HepG2 (cell line): ENCODE measurements around the gene PHYH. TPM values are rescaled to one million over a fixed set of nuclear protein-coding genes. Genes with fewer than 3 reads are reported as not detected.

Experiments
- BHLHE40 ChIP-seq: IDR thresholded peaks from 2 replicates; pipeline ENCODE4 v1.6.1; 2011; ENCODE audit warnings: low read length, improper control_type of control experiment
- CREM ChIP-seq, 2 experiments: sonication (generic) in 1 of 2; formaldehyde crosslinking in 1 of 2; IDR thresholded peaks; 2 replicates each; pipeline versions ENCODE4 v1.4.0 to v1.6.1; 2016 to 2020; ENCODE audit warnings: antibody characterized with exemption in 1 of 2, mild to moderate bottlenecking in 1 of 2, missing genetic modification reagents in 1 of 2
- ESRRA ChIP-seq: sonication (generic); formaldehyde crosslinking; IDR thresholded peaks from 2 replicates; pipeline ENCODE4 v1.5.1; 2020; ENCODE audit warnings: mild to moderate bottlenecking, low read depth, missing genetic modification reagents
- HOXA3 ChIP-seq: sonication (generic); formaldehyde crosslinking; IDR thresholded peaks from 2 replicates; pipeline ENCODE4 v1.5.0; 2020; ENCODE audit warnings: missing genetic modification reagents
- KLF12 ChIP-seq: sonication (generic); formaldehyde crosslinking; IDR thresholded peaks from 2 replicates; pipeline ENCODE4 v1.4.0; 2020; ENCODE audit warnings: missing genetic modification reagents, borderline replicate concordance
- MEIS2 ChIP-seq: sonication (generic); formaldehyde crosslinking; IDR thresholded peaks from 2 replicates; pipeline ENCODE4 v1.9.0; 2021; ENCODE audit warnings: mild to moderate bottlenecking, missing genetic modification reagents
- NFRKB ChIP-seq: fragments of 450-650 bp; IDR thresholded peaks from 2 replicates; pipeline ENCODE4 v1.6.1; 2017
- RBAK ChIP-seq: sonication (generic); formaldehyde crosslinking; IDR thresholded peaks from 2 replicates; pipeline ENCODE4 v1.5.1; 2020; ENCODE audit warnings: mild to moderate bottlenecking, missing genetic modification reagents
- SALL2 ChIP-seq: sonication (generic); formaldehyde crosslinking; IDR thresholded peaks from 2 replicates; pipeline ENCODE4 v1.8.1; 2023; ENCODE audit warnings: mild to moderate bottlenecking, missing genetic modification reagents, inconsistent platforms
- SIN3B ChIP-seq: fragments of 150-350 bp; IDR thresholded peaks from 2 replicates; pipeline ENCODE4 v1.6.1; 2014; ENCODE audit warnings: low read length
- SKI ChIP-seq: fragments of 450-650 bp; IDR thresholded peaks from one replicate; pipeline ENCODE4 v1.6.1; 2018; ENCODE audit warnings: mild to moderate bottlenecking; ENCODE audit not compliant: partially characterized antibody
- ZNF331 ChIP-seq: sonication (generic); formaldehyde crosslinking; IDR thresholded peaks from 2 replicates; pipeline ENCODE4 v1.4.0; 2020; ENCODE audit warnings: missing genetic modification reagents
- ZNF547 ChIP-seq: sonication (generic); formaldehyde crosslinking; IDR thresholded peaks from 2 replicates; pipeline ENCODE4 v1.5.1; 2020; ENCODE audit warnings: mild to moderate bottlenecking, missing genetic modification reagents
- ZNF564 ChIP-seq: sonication (generic); formaldehyde crosslinking; IDR thresholded peaks from 2 replicates; pipeline ENCODE4 v1.8.1; 2023; ENCODE audit warnings: mild to moderate bottlenecking, missing genetic modification reagents
- ZNF570 ChIP-seq: sonication (generic); formaldehyde crosslinking; IDR thresholded peaks from 2 replicates; pipeline ENCODE4 v1.4.0; 2020; ENCODE audit warnings: mild to moderate bottlenecking, missing genetic modification reagents, borderline replicate concordance
- ZNF879 ChIP-seq: sonication (generic); formaldehyde crosslinking; IDR thresholded peaks from 2 replicates; pipeline ENCODE4 v1.8.1; 2023; ENCODE audit warnings: missing genetic modification reagents
- ZSCAN29 ChIP-seq: sonication (generic); formaldehyde crosslinking; conservative IDR thresholded peaks from 2 replicates; pipeline ENCODE4 v1.4.0; 2020; ENCODE audit warnings: mild to moderate bottlenecking, missing genetic modification reagents
- polyA plus RNA-seq, 8 experiments: library from polyadenylated mRNA; depleted of rRNA in 3 of 8; stranded (reverse) in 7 of 8; unstranded in 1 of 8; fragments of >200 nt; fragmentation: Illumina TruSeq in 4 of 8; extraction: Trizol in 4 of 8; gene quantifications; 2 replicates each; pipeline versions ENCODE4 v1.2.1 to v1.2.3, GENCODE V29; 2011 to 2016; ENCODE audit warnings: low read depth in 4 of 8, missing spikeins in 1 of 8, mixed read lengths in 1 of 8; ENCODE audit not compliant: insufficient read depth in 1 of 8
- total RNA-seq, 5 experiments: library from RNA; depleted of rRNA; stranded (reverse); fragments of >200 nt; fragmentation: Illumina TruSeq; extraction: Trizol; gene quantifications; 2 replicates each; pipeline ENCODE4 v1.2.3, GENCODE V29; 2016; ENCODE audit warnings: low read depth in 1 of 5
- TF ChIP-seq, protein P1 (sequence below), 2 experiments: fragments of 450-650 bp in 1 of 2; sonication (generic) in 1 of 2; formaldehyde crosslinking in 1 of 2; IDR thresholded peaks; 2 replicates each; pipeline versions ENCODE4 v1.6.1 to v1.8.0; 2016 to 2022; ENCODE audit warnings: antibody characterized with exemption in 1 of 2, mild to moderate bottlenecking in 1 of 2, missing genetic modification reagents in 1 of 2
- TF ChIP-seq, protein P2 (sequence below): sonication (generic); formaldehyde crosslinking; IDR thresholded peaks from 2 replicates; pipeline ENCODE4 v1.4.0; 2020; ENCODE audit warnings: missing genetic modification reagents, borderline replicate concordance

The PHYH gene
- total and polyA plus RNA-seq, 2 of the 13 experiments (the other 11 are each of a cell fraction or from before 2014, with no cell fraction given) = 27.2 to 34.5 TPM

DNA sequence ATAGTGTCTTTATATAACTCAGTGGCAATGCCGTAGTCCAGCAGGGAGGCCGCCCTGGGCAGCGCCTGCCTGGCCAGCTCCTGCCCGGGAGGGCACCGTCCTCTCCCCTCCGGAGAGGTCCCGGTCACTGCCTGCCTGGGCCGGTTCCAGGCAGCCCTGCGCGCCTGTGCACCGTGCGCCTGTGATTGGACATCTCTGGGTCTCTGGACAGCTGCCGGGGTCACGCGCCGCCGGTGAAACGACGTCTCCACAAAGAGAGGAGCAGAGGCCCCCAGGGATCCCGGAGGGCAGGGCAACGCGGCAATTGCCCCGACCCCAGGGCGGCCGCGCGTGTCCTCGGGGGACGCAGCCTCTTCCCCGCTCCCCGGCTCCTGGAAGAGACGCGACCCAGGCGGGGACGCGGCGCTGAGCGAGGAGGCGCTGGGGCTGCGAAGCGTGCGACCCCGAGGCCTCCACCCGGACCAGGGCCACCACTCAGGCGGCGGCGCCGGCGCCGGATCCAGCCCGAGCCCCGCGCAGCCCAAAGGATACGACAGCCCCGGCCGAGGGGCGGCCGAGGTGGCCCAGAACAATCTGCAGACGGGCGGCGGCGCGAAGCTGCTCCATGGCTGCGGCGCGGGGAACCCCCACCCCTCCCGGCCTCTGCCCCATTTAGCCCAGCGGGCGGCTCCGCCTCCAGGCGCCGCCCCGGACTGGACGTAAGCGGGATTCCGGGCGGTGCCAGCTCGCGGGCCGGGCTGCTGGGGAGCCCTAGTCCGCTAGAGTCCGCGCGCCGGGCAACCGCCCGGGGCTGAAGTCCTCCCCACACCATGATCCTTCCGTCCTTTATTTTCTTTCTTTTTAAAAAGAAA is at the start of gene PHYH (continued):
- peak; percentile 19; the same call in 1 of the 2 replicates for TF ChIP-seq CREM (IDR thresholded peaks at IDR 0.05)
- no peak for TF ChIP-seq CREM (CRISPR knock-in tag; IDR thresholded peaks at IDR 0.05)
- no peak for TF ChIP-seq SIN3B
- peak; percentile 17 for TF ChIP-seq ZNF331
- TF ChIP-seq ZNF570 (CRISPR knock-in tag) = no peak; the same call in 1 of the 2 replicates
- 0 out of 2 replicates have a peak, but pooled peaks have one; percentile 69 for TF ChIP-seq MEIS2
- no peak; the same call in 1 of the 2 replicates for TF ChIP-seq ESRRA (CRISPR knock-in tag)
- TF ChIP-seq ZNF879 (CRISPR knock-in tag) = peak; percentile 48; the same call in 1 of the 2 replicates
- TF ChIP-seq RBAK (CRISPR knock-in tag) = no peak
- peak; percentile 69; the same call in 1 of the 2 replicates for TF ChIP-seq SALL2 (CRISPR knock-in tag)
- TF ChIP-seq ZNF564 (CRISPR knock-in tag) = peak; percentile 77; the same call in 1 of the 2 replicates
- TF ChIP-seq HOXA3 (CRISPR knock-in tag) = peak; percentile 53
- peak; percentile 68; the same call in 1 of the 2 replicates for TF ChIP-seq KLF12 (CRISPR knock-in tag)
- TF ChIP-seq, protein P1, sequence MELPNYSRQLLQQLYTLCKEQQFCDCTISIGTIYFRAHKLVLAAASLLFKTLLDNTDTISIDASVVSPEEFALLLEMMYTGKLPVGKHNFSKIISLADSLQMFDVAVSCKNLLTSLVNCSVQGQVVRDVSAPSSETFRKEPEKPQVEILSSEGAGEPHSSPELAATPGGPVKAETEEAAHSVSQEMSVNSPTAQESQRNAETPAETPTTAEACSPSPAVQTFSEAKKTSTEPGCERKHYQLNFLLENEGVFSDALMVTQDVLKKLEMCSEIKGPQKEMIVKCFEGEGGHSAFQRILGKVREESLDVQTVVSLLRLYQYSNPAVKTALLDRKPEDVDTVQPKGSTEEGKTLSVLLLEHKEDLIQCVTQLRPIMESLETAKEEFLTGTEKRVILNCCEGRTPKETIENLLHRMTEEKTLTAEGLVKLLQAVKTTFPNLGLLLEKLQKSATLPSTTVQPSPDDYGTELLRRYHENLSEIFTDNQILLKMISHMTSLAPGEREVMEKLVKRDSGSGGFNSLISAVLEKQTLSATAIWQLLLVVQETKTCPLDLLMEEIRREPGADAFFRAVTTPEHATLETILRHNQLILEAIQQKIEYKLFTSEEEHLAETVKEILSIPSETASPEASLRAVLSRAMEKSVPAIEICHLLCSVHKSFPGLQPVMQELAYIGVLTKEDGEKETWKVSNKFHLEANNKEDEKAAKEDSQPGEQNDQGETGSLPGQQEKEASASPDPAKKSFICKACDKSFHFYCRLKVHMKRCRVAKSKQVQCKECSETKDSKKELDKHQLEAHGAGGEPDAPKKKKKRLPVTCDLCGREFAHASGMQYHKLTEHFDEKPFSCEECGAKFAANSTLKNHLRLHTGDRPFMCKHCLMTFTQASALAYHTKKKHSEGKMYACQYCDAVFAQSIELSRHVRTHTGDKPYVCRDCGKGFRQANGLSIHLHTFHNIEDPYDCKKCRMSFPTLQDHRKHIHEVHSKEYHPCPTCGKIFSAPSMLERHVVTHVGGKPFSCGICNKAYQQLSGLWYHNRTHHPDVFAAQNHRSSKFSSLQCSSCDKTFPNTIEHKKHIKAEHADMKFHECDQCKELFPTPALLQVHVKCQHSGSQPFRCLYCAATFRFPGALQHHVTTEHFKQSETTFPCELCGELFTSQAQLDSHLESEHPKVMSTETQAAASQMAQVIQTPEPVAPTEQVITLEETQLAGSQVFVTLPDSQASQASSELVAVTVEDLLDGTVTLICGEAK (IDR thresholded peaks at IDR 0.05) = no peak
- TF ChIP-seq, protein P1 (CRISPR knock-in tag; IDR thresholded peaks at IDR 0.05) = peak; percentile 53; the same call in 1 of the 2 replicates
- no peak for TF ChIP-seq NFRKB
- TF ChIP-seq, protein P2, sequence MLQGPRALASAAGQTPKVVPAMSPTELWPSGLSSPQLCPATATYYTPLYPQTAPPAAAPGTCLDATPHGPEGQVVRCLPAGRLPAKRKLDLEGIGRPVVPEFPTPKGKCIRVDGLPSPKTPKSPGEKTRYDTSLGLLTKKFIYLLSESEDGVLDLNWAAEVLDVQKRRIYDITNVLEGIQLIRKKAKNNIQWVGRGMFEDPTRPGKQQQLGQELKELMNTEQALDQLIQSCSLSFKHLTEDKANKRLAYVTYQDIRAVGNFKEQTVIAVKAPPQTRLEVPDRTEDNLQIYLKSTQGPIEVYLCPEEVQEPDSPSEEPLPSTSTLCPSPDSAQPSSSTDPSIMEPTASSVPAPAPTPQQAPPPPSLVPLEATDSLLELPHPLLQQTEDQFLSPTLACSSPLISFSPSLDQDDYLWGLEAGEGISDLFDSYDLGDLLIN (CRISPR knock-in tag) = 0 out of 2 replicates have a peak, but pooled peaks have one; percentile 42
- peak; percentile 42; the same call in 1 of the 2 replicates for TF ChIP-seq BHLHE40
- TF ChIP-seq ZNF547 (CRISPR knock-in tag) = peak; percentile 40; the same call in 1 of the 2 replicates
- TF ChIP-seq SKI = peak; percentile 32
- TF ChIP-seq ZSCAN29 (CRISPR knock-in tag) = 0 out of 2 replicates have a peak, but pooled peaks have one; percentile 37
